Midbrain (tissue), 1 donor: ENCODE measurements around the gene GRK6.

Source experiments
- DNase-seq: peaks from one replicate; lab custom pipeline; 2025; lab: John Stamatoyannopoulos, UW

The GRK6 gene

DNA sequence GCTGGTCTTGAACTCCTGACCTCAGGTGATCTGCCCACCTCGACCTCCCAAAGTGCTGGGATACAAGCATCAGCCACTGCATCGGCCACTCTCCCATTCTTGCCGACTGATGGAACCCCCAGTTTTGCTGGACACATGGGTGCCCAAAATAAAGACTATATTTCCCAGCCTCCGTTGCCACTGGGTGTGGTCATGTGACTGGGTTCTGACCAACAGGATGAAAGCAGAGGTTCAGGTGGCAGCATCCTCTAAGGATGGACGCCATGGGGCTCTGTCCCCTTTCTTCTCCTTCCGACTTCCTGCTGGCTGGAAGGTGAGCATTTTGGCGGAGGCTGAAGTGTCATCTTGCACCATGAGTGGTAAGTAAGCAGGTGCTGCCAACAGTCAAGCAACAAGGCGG, 60.7 kb downstream of the GRK6 start:
- DNase-seq: no peak

DNA sequence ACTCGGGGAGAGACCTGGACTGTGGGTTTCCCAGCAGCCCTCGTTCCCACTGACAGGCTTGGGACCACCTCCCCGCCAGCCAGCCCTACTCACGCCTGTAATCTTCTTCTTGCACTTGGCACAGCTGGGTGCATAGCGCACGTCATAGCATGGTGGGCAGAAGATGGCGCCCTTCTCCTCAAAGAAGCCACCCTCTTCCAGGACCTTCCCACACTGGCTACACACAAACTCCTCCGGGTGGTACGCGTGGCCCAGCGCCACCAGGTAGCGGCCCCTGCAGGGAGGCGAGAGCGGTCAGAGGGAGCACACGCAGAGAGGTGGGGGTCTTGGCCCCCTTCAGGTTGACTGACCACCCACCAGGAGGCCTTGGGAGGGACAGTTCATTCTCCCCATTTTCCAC, 61.5 kb downstream of the GRK6 start:
- DNase-seq: no peak

DNA sequence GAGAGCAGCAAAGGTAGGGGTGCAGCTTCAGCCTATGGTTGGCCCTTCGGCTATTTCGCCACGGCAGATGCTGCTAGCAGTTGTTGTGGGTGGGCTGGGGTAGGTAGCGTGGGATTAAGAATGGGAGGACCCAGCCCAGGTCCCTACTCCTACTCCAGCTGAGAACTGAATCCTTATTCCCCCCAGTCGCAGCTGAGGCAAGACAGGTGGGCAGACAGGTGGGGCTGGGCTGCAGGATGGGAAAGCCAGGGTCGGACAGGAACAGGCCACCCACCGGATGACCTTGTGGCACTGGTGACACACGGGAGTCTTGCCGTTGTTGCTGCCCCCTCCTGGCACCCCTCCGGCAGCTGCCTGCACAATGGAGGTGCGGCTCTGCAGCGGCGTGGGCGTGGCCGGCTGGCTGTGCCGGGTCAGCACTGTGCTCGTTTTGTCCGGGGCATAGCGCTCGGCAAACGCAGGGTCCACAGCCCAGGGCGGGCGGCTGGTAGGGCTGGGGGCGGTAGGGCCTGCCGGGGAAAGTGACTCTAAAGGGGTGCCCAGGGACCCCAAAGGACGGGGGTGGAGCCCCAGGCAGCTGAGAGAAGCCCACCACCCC, 62.7 kb downstream of the GRK6 start:
- no peak for DNase-seq

DNA sequence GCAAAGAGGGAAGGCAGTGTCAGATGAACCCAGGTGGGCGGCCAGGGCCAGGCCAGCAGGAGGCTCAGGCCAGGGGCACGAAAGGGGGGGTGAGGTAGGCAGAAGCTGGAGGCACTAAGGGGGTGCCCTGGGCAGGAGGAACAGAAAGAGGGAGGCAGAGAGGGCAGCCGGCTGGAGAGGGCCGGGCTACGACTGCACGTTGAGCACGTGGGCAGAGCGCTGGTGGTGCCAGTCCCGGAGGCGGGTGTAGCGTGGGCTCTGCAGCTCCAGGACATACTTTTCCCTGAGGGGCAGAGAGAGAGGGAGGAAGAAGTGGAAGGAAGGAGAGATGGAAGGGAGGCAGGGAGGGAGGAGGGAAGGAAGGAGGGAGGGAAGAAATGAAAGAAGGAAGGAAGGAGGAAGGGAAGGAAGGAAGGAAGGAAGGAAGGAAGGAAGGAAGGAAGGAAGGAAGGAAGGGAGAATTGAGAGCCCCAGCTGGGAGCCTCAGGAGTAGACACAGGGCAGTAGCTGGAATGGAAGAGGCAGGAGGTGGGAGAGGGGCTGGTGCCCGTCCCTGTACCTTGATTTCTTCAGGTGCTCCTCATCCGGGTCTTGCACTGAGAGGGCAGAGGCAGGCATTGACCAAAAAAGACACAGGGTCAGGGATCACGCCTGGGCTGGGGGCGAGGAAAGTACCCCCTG, 64.0 kb downstream of the GRK6 start:
- no peak for DNase-seq

DNA sequence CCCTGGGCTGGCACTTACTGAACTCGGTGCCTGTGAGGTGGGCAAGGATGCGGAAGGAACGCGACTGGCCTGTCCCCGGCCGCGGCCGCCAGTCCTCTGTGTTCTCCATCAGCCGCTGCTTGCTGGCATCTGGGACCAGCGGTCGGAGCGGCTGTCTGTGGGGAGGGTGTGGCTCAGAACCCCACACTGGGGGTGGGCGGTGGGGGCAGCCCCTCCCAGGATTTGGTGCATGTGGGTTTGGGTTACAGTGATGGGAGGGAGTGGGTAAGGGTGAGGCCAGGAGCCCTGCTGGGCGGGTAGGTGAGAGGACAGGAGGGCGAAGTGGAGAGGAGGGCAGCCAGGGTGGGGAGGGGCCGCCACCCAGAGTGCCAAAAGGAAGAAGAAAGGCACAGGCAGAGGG, 64.5 kb downstream of the GRK6 start:
- DNase-seq: no peak

DNA sequence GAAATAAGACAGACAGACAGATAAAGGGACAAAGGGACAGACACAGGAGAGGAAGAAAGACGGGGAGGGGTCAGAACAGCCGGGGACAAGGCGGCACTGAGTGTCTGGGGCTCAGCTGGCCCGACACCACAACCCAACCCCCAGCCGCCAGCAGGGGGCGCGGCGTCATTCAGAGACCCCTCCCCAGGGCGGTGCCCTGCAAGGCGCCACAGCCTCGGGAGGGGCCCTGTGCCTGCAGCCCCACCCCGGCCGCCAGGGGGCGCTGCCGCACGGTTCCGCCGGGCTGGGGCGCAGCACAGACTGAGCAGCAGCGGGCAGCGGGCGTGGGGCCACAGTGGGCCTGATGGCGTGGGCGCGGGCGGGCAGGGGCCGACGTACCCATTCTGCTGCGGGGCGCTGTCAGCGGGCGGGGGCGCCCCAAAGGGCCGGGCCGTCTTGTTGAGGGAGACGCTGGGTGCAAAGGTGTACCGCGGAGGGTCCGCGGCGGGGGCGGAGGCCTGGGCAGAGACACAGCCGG, 65.0 kb downstream of the GRK6 start:
- no peak for DNase-seq

DNA sequence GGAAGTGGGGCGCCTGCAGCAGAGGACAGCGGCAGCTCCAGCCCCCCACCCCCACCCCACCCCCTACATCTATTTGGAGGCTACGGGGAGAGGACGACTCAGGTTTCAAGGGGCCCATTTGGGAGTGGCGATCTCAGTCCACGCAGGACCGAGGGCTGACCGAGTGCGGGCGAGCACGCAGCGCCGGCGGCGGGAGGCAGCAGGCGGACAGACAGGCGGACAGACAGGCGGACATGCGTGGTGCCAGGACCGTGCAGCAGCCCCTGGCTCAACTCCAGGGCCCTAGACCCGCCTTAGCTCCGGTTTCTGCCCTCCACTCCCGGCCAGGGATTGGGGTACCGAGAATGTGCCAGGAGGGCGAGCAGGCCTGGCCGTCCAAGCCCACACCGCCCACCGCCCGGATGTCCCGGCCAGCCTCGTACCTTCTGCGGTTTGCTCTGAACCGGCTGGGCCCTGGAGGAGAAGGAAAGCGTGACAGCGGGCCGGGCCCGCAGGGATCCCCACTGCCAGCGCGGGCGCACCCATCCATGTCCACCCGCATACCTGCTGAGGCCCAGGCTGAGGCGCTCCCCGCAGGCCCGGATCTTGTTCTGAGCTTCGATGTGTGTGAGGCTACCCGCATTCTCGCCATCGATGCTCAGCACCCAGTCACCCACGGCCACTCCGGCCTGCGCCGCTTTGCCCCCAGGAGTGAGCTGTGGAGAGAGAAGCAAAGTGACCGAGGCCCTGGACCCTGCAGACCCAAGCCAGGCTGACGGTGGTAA, 65.7 kb downstream of the GRK6 start:
- no peak for DNase-seq
